SU-DHL-6 (cell line): ENCODE results near the gene AGRP.

Source experiments
- H2AFZ ChIP-seq: fragments of 200-600 bp; sonication (generic); 2 replicates; pipeline ENCODE4 v1.6.1; 2014; ENCODE audit warnings: low read depth, mild to moderate bottlenecking, moderate library complexity, mixed read lengths, antibody characterized with exemption, low read length; ENCODE audit not compliant: severe bottlenecking
- H3F3A ChIP-seq: fragments of 200-600 bp; shearing (Covaris generic); 2 replicates; pipeline ENCODE4 v1.6.0; 2016; ENCODE audit warnings: antibody characterized with exemption, mild to moderate bottlenecking; ENCODE audit not compliant: insufficient read depth
- H3K27ac ChIP-seq: fragments of 200-600 bp; sonication (generic); 2 replicates; pipeline ENCODE4 v1.5.1; 2016; ENCODE audit warnings: low read depth, mild to moderate bottlenecking, low read length, moderate library complexity, mixed read lengths
- H3K27me3 ChIP-seq: fragments of 200-600 bp; sonication (generic), shearing (Covaris generic); 2 replicates; pipeline ENCODE4 v1.6.0; 2014; ENCODE audit warnings: mild to moderate bottlenecking, low read length
- H3K36me3 ChIP-seq: fragments of 200-600 bp; sonication (generic); 2 replicates; pipeline ENCODE4 v1.6.1; 2014; ENCODE audit warnings: mild to moderate bottlenecking, low read length, mixed read lengths
- H3K4me2 ChIP-seq: fragments of 300-600, 200-600 bp; shearing (Covaris generic), sonication (generic); 2 replicates; pipeline ENCODE4 v1.6.0; 2014; ENCODE audit warnings: low read length, low read depth, mild to moderate bottlenecking; ENCODE audit not compliant: poor library complexity, severe bottlenecking
- H3K4me3 ChIP-seq: fragments of 200-600 bp; sonication (generic); 2 replicates; pipeline ENCODE4 v1.5.1; 2014; ENCODE audit warnings: antibody characterized with exemption, low read length, mild to moderate bottlenecking, mixed read lengths; ENCODE audit not compliant: insufficient read depth, poor library complexity, severe bottlenecking
- H3K79me2 ChIP-seq: fragments of 200-600 bp; sonication (generic); 2 replicates; pipeline ENCODE4 v1.6.1; 2014; ENCODE audit warnings: mild to moderate bottlenecking, low read length, moderate library complexity; ENCODE audit not compliant: insufficient read depth
- H3K9ac ChIP-seq: fragments of 200-600 bp; sonication (generic); 2 replicates; pipeline ENCODE4 v1.7.0; 2014; ENCODE audit warnings: mild to moderate bottlenecking, low read length
- H3K9me2 ChIP-seq: fragments of 200-600 bp; sonication (generic); replicated peaks from 2 replicates; pipeline ENCODE4 v1.6.1; 2014; ENCODE audit warnings: low read length; ENCODE audit not compliant: insufficient read depth
- H3K9me3 ChIP-seq: fragments of 200-600 bp; sonication (generic); 2 replicates; pipeline ENCODE4 v1.6.1; 2014; ENCODE audit warnings: low read length, mixed read lengths; ENCODE audit not compliant: insufficient read depth
- H4K20me1 ChIP-seq: fragments of 200-600 bp; sonication (generic); 2 replicates; pipeline ENCODE4 v1.6.1; 2014; ENCODE audit warnings: low read depth, mild to moderate bottlenecking, antibody characterized with exemption, low read length, moderate library complexity, mixed read lengths
- EZH2phosphoT487 ChIP-seq: fragments of 200-600 bp; sonication (generic), shearing (Covaris generic); conservative IDR thresholded peaks from 2 replicates; pipeline ENCODE4 v1.6.1; 2018; ENCODE audit warnings: mild to moderate bottlenecking, antibody characterized with exemption, low read length, moderate library complexity, mixed read lengths
- TF ChIP-seq, protein P1 (sequence below): fragments of 200-600 bp; sonication (generic); IDR thresholded peaks from one replicate; pipeline ENCODE4 v1.5.1; 2017; ENCODE audit warnings: antibody characterized with exemption, mild to moderate bottlenecking, low read length, moderate library complexity; ENCODE audit not compliant: insufficient read depth, poor library complexity, severe bottlenecking

AGRP gene

GRCh38 chr16:67468731-67469130, 14.6 kb downstream of the AGRP start:
- no peaks in the 10 kb centered on the region for H3K9me2 ChIP-seq
- H3K36me3 ChIP-seq: no peaks in the 10 kb centered on the region
- H3K79me2 ChIP-seq: peaks cover 89% of the 10 kb centered on the region
- H2AFZ ChIP-seq: no peak overlapping the region
- no peak overlapping the region for H3K4me2 ChIP-seq
- TF ChIP-seq, protein P1, sequence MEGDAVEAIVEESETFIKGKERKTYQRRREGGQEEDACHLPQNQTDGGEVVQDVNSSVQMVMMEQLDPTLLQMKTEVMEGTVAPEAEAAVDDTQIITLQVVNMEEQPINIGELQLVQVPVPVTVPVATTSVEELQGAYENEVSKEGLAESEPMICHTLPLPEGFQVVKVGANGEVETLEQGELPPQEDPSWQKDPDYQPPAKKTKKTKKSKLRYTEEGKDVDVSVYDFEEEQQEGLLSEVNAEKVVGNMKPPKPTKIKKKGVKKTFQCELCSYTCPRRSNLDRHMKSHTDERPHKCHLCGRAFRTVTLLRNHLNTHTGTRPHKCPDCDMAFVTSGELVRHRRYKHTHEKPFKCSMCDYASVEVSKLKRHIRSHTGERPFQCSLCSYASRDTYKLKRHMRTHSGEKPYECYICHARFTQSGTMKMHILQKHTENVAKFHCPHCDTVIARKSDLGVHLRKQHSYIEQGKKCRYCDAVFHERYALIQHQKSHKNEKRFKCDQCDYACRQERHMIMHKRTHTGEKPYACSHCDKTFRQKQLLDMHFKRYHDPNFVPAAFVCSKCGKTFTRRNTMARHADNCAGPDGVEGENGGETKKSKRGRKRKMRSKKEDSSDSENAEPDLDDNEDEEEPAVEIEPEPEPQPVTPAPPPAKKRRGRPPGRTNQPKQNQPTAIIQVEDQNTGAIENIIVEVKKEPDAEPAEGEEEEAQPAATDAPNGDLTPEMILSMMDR: no peak
- TF ChIP-seq EZH2phosphoT487: no peak
- no peaks in the 10 kb centered on the region for H3K27me3 ChIP-seq
- no peak overlapping the region for H3K9ac ChIP-seq
- no peaks in the 10 kb centered on the region for H3K9me3 ChIP-seq
- H4K20me1 ChIP-seq: 0 out of 2 replicates have a peak, but pooled peaks cover 3% of the 10 kb centered on the region
- no peaks in the 10 kb centered on the region for H3F3A ChIP-seq
- H3K27ac ChIP-seq: no peak overlapping the region
- no peak overlapping the region for H3K4me3 ChIP-seq

- TF ChIP-seq, protein P1: no peak
- TF ChIP-seq EZH2phosphoT487: no peak
- no peak overlapping the region for H3K4me3 ChIP-seq
- peaks cover 88% of the 10 kb centered on the region for H3K79me2 ChIP-seq
- 0 out of 2 replicates have a peak, but pooled peaks cover 3% of the 10 kb centered on the region for H4K20me1 ChIP-seq
- no peaks in the 10 kb centered on the region for H3K9me2 ChIP-seq
- H2AFZ ChIP-seq: no peak overlapping the region
- no peaks in the 10 kb centered on the region for H3K9me3 ChIP-seq
- H3K9ac ChIP-seq: no peak overlapping the region
- no peaks in the 10 kb centered on the region for H3K36me3 ChIP-seq
- H3K27me3 ChIP-seq: no peaks in the 10 kb centered on the region
- H3F3A ChIP-seq: no peaks in the 10 kb centered on the region
- H3K27ac ChIP-seq: no peak overlapping the region
- no peak overlapping the region for H3K4me2 ChIP-seq
These were observed 16.8 kb downstream of the AGRP start for GRCh38 chr16:67466581-67466980.

DNA sequence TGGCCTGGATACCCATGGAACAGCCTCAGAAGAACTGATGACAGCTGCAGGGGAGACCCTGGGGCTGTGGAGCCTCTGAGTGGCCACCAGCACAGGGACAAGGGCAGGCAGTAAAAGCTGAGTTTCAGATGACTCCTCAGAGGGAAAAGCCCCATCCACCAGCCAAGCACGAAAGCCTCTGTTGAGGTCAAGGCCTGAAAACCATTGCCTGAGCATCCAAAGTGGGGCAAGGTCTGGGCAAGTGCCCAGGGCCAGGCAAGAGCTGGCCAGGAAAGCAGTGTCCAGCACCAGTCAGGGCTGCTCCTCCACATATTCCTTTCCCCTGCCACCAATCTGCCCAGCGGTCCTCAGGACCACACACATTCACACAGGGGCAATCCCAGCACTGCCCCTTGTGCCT, 18.8 kb downstream of the AGRP start:
- Histone ChIP-seq H2AFZ (no peak overlapping the region), H3K36me3 (no peaks in the 10 kb centered on the region), H4K20me1 (no peaks in the 10 kb centered on the region), H3F3A (no peaks in the 10 kb centered on the region), H3K27me3 (no peaks in the 10 kb centered on the region), H3K4me2 (no peak overlapping the region), H3K79me2 (peaks cover 77% of the 10 kb centered on the region), H3K27ac (no peak overlapping the region), H3K9me3 (no peaks in the 10 kb centered on the region), H3K9ac (no peak overlapping the region), H3K9me2 (no peaks in the 10 kb centered on the region), H3K4me3 (no peak overlapping the region)
- TF ChIP-seq EZH2phosphoT487: no peak
- TF ChIP-seq, protein P1: no peak
